ENCODE results near the gene FNIP2.

DNA sequence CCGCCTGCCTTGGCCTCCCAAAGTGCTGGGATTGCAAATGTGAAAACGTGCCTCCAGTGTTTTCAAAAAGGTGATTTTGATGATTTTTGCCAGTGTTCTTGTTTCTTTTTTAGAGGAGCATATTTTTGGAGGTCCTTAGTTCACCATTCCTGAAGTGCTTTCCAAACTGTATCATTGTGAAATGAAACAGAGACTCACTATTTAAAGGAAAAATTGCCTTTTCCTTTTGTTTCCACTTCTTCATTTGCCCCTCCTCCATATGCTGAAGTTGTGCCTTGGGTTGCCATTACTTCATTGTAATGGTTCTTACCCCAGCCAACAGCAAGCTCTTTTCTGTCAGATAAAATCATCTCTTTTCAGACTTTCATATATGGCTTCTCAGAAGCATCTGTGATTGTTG lies 164.4 kb downstream of the FNIP2 start:
- TF ChIP-seq, protein P1, sequence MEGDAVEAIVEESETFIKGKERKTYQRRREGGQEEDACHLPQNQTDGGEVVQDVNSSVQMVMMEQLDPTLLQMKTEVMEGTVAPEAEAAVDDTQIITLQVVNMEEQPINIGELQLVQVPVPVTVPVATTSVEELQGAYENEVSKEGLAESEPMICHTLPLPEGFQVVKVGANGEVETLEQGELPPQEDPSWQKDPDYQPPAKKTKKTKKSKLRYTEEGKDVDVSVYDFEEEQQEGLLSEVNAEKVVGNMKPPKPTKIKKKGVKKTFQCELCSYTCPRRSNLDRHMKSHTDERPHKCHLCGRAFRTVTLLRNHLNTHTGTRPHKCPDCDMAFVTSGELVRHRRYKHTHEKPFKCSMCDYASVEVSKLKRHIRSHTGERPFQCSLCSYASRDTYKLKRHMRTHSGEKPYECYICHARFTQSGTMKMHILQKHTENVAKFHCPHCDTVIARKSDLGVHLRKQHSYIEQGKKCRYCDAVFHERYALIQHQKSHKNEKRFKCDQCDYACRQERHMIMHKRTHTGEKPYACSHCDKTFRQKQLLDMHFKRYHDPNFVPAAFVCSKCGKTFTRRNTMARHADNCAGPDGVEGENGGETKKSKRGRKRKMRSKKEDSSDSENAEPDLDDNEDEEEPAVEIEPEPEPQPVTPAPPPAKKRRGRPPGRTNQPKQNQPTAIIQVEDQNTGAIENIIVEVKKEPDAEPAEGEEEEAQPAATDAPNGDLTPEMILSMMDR (conservative IDR thresholded peaks at IDR 0.05; ENCODE audit: low read depth, low read length): no peak
- no peak for TF ChIP-seq EZH2 (IDR thresholded peaks at IDR 0.05; ENCODE audit: borderline replicate concordance, low read depth, low read length, poor library complexity, severe bottlenecking)

Measured in A673 (cell line).